ENCODE results near the gene ADGRA1. TPM values are rescaled to one million over a fixed set of nuclear protein-coding genes. Genes with fewer than 3 reads are reported as not detected.
"Not testable (repeated sequence)": the region's sequence is repeated elsewhere in the genome, so short reads cannot be mapped to it uniquely, and the experiment has no call there.

The ADGRA1 gene
- polyA plus RNA-seq, 1 donor, result 2.5 TPM

DNA sequence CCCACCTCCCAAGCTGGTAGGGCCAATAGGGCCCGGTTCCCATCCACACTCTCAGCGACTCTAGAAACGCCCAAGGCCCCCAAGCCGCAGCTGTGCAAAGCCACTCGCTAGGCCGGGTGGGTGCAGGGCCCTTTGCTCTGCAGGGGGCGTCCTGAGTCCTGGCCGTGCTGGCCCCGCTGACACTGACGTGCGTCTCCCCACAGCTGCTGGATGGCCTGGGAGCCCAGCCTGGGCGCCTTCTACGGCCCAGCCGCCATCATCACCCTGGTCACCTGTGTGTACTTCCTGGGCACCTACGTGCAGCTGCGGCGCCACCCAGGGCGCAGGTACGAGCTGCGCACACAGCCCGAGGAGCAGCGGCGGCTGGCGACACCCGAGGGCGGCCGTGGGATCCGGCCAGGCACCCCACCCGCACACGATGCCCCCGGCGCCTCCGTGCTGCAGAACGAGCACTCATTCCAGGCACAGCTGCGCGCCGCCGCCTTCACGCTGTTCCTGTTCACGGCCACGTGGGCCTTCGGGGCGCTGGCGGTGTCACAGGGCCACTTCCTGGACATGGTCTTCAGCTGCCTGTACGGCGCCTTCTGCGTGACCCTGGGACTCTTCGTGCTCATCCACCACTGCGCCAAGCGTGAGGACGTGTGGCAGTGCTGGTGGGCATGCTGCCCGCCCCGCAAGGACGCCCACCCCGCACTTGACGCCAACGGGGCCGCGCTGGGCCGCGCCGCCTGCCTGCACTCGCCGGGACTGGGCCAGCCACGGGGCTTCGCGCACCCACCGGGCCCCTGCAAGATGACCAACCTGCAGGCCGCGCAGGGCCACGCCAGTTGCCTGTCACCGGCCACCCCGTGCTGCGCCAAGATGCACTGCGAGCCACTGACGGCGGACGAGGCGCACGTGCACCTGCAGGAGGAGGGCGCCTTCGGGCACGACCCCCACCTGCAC lies 40.7 kb downstream of the ADGRA1 start:
- DNase-seq (ENCODE audit: low read depth), result no peak

- DNase-seq (ENCODE audit: low read depth), result no peak
These were observed 41.5 kb downstream of the ADGRA1 start for GRCh38 chr10:133129071-133129858.

DNA sequence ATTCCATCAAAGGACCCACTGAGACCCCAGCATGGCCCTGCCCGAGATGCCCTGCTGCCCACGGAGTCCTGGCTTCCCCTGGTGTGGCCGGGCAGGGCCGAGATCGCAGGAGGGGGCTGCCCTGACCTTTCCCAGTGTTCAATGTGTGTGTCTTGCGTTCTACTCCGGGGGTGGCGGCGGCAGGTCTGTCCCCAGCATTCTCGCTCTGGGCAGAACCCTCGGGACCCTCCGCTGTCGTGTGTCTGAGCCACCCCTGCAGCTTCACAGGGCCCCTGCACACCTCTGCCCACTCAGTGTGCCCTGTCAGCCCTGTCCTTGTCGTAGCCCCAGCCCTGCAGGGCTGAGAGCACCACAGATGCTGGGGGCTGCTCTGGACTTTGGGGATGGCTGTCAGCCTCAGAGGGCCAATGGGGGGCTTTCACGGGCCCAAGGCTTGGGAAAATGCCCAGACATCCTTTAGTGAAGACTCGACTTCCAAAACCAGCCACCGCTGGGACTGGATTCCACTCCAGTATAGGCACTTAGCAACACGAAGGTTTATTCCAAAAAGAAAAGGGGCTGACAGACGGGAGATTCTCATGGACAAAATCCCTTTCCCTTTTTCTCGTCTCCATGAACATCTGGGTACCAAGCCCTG lies 42.3 kb downstream of the ADGRA1 start:
- no peak for DNase-seq (ENCODE audit: low read depth)

DNA sequence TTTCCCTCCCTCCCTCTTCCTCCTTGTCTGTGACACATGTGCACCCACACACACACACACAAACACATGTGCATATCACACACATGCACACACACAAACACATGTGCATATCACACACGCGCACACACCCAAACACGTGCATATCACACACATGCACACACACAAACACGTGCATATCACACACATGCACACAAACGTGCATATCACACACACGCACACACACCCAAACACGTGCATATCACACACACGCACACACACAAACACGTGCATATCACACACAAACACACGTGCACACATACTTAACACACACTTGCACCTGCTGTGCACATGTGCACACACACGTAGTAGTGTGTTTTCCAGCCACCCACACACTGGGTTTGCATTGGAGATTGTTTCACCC lies 42.9 kb downstream of the ADGRA1 start:
- DNase-seq (ENCODE audit: low read depth), result no peak

- DNase-seq (ENCODE audit: low read depth), result no peak
These were observed 43.3 kb downstream of the ADGRA1 start for GRCh38 chr10:133131053-133131452.

- no peak for DNase-seq (ENCODE audit: low read depth)
These were observed 44.2 kb downstream of the ADGRA1 start for GRCh38 chr10:133131734-133132472.

DNA sequence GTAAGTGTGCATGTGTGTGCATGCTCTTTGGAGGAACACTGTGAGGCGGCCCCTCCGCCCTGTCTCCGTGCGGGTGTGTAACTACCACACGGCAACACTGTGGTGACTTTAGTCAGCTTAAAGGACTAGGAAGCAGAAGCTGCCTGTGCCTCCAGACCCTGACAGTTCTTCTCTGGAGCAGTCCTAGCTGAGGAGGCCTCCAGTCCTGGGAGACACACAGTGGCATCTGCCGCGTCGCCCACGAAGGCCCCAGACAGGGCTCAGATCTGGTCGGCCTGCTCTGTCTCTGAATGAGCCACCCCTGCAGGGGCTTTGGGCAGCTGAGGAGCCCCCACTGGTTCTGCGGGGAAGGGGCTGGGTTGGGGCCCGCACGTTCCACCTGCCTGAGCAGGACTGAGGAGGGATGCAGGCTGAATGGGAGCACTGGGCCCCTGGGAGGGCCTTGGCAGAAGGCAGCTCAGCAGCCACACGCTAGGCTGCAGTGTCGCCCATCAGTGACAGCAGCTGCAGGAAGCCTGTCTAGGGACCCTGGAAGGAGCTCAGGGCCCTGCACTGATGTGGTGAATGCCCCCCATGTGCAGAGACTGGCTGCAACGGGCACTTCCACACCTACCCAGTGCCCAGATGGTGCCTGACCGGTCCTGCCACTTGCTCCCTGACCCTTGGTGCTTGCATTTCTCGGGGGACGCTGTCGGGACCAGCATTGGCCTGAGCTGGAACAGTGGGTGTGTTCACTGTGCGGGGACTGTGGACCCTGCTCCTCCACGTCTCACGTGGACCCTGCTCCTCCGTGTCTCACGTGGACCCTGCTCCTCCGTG lies 45.0 kb downstream of the ADGRA1 start:
- no peak for DNase-seq (ENCODE audit: low read depth)

DNA sequence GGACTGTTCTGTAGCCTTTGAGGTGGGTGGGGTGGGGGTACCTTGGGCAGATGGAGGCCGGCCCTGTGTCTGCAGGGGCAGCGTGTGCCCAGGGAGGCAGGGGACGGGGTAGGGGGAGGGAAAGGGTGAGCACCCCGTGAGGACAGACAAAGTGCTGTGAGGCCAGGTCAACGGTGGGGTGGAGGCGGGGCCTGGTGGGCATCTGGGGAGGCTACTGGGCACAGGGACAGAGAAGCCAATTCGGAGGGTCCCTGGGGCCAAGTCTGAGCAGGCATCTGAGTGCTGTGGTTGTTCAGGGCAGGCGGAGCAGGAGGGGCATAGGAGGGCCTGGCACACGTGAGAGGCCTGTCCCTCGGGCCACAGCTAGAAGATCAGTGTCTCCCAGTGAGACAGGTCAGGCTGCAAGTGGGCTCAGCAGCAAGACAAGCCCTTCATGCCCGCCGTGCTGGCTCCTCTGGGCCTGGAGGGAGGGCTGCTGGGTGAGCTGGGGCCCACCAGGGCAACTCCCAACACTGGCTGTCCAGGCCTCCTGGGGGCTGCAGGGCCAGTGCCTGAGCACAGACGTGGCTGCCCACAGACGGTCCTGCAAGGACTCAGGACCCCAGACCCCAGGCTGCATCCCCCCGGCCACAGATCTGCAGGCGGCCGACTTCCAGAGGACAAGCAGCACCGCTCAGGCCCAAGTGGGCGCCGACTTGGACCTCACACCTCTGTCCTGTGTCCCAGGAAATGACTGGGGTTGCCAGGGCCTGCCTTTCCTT lies 45.9 kb downstream of the ADGRA1 start:
- DNase-seq (ENCODE audit: low read depth), result no peak

DNA sequence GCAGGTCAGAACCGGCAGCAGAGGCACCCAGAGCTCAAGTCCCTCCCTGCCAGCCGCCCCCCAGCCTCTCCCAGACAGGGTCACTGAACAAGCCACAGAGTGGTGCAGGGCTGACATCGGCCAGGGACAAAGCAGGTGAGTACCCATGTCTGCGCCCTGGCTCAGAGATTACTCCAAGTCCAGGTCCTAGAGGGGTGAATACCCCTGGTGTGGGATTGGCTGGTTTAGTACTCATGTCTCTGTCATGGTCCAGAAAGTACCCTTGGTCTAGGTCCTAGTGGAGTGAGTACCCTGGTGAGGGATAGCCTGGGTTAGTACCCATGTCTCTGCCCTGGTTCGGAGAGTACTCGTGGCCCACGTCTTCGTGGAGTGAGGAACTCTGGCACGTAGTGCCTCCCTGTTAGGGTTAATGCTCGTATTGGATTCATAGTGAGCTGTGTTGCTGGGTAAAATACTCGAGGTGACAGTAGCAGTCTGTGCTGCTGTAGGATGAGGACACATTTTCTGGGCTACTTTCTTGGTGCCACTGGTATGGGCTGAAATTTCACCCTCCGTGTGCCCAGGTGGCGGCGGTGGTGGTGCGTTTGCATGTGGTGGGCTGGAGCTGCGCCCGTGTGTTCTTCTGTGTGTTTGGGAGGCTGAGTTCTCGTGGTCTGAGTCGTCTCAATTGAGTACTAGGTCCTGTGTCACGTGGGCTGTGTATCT lies 46.8 kb downstream of the ADGRA1 start:
- no peak for DNase-seq (ENCODE audit: low read depth)

GRCh38 chr10:133135116-133135465 lies 47.4 kb downstream of the ADGRA1 start:
- no peak for DNase-seq (ENCODE audit: low read depth)

GRCh38 chr10:133137486-133138145 lies 49.9 kb downstream of the ADGRA1 start:
- not testable (repeated sequence) for DNase-seq (ENCODE audit: low read depth)

DNA sequence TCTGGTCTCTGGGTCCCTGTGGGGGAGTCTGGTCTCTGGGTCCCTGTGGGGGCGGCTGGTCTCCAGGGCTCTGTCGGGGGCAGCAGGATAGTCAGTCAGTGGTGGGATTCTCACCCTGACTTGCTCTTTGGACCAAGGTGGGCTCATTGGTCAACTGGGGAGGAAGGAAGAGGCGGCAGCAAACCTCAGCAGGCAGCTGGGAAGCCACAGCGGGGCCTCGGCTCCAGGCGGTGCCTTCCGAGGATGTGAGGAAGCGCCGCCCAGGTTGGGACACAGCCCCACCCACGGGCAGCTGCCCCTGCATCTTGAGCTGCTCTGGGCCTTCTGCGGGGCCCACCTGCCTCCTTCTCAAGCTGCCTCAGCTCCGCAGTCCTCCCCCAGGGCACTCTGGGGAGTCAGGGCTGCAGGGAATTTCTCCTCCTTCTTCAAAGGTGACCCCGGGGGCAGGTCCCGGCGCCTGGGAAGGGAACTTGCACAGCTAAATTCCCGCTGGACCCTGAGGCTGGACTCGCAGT lies 51.9 kb downstream of the ADGRA1 start:
- DNase-seq (ENCODE audit: low read depth), result no peak

- DNase-seq (ENCODE audit: low read depth), result no peak
These were observed 52.9 kb downstream of the ADGRA1 start for GRCh38 chr10:133140417-133141143.

DNA sequence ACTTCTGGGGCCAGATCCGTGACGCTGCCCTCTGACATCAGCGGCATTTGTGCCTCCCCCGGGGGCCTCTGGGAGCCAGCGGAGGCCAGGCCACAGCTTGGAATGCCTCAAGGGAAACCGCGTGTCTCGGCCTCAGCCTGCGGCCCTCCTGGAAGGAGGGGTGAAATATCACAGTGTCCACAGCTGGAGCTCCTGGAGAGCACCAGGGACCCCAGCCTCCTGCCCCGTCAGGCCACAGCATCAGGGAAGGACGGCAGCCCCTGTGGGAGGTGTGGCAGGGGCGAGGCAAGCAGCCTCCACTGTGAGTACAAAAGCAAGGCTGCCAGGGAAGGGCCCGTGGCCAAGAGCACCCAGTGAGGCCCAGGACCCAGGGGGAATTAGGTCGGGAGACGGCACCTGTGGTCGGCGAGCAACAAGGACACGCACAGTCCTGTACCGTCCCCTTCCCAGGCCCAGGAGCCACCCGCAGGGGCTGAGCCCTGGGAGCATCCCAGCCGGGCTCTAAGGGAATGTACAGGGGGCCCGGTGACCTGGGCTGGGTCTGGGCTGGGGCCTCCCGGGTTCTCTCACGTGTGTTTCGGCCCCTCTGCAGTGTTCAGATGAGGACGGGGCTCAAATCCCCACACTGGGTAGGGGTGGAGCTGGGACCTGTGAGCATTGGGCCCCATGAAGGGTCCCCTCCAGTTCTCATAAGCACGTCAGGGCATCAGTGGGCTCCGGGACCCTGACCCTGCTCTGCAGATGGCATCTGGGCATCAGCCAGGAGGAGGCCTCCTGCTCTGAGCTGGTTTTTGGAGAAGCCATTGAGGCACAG lies 53.6 kb downstream of the ADGRA1 start:
- DNase-seq (ENCODE audit: low read depth), result no peak

DNA sequence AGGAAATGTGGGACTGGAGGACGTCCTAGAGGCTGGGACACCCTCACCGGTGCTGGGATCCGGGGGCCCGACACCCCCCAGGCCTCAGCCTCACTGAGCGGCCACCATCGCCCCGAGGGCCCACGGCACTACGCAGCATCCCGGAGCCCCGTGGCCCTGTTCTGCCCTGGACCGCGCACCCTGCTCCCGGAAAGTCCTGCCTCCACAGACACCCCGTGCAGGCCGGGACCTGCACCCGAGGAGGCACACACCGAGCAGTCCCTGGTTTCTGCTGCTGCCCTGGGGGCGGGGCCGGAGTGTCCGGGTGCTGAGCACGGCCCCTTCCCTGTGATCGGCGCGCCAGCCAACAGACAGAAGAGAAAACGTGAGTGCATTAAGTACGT lies 54.2 kb downstream of the ADGRA1 start:
- no peak for DNase-seq (ENCODE audit: low read depth)

GRCh38 chr10:133142523-133143199 lies 54.9 kb downstream of the ADGRA1 start:
- DNase-seq (ENCODE audit: low read depth), result no peak

- DNase-seq (ENCODE audit: low read depth), result no peak
These were observed 55.4 kb downstream of the ADGRA1 start for GRCh38 chr10:133143200-133143533.
